Sigmoid colon (tissue), 4 donors: Measurements from ENCODE around the gene GNG11.

ENCODE experiments used
- CTCF ChIP-seq, 4 experiments: fragments of 450-650 bp in 3 of 4; fragments of 200-600 bp in 1 of 4; IDR thresholded peaks; one replicate each; pipeline ENCODE4 v1.5.1; 2016 to 2019; ENCODE audit warnings: antibody characterized with exemption in 4 of 4, mild to moderate bottlenecking in 3 of 4, moderate library complexity in 2 of 4
- EP300 ChIP-seq, 4 donors: sonication (generic); formaldehyde crosslinking; IDR thresholded peaks; one replicate each; pipeline ENCODE4 v1.6.1; 2017; ENCODE audit warnings: antibody characterized with exemption in 4 of 4
- POLR2A ChIP-seq, 2 donors: fragments of 450-650 bp; IDR thresholded peaks; one replicate each; pipeline ENCODE4 v1.6.1; 2016; ENCODE audit warnings: antibody characterized with exemption in 2 of 2, mild to moderate bottlenecking in 2 of 2, moderate library complexity in 2 of 2
- POLR2AphosphoS5 ChIP-seq, 4 donors: sonication (generic); formaldehyde crosslinking; IDR thresholded peaks; one replicate each; pipeline ENCODE4 v1.6.1; 2017; ENCODE audit warnings: antibody characterized with exemption in 4 of 4

DNA sequence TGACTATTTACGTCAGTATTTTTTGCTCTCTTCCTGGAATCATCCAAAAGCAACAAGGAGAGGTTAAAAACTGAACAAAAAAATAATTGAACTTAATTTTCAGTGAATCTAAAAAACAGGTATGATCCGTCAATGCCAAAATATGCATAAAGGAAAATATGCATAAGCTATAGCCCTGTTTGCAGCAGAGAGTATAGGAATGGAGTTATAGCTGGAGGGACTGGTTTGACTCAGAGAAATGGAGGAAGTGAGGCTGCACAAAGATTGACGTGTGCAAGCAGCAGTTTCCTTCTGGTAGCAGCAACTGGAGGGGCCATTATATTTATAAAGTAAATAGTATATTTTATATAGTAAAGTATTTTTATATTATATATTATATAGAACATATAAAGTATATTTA lies 37.1 kb downstream of the GNG11 start:
- TF ChIP-seq CTCF (IDR thresholded peaks at IDR 0.05): no peak
- no peak for TF ChIP-seq POLR2A (IDR thresholded peaks at IDR 0.05)
- TF ChIP-seq POLR2AphosphoS5 (IDR thresholded peaks at IDR 0.05): no peak
- TF ChIP-seq EP300 (IDR thresholded peaks at IDR 0.05): no peak
